ENCODE results near the gene RPA1. TPM values are rescaled to one million over a fixed set of nuclear protein-coding genes. Genes with fewer than 3 reads are reported as not detected.

The RPA1 gene
- total and polyA plus RNA-seq, 2 of the 4 experiments (the other 2 are of a cell fraction): 38.4 to 48.2 TPM

DNA sequence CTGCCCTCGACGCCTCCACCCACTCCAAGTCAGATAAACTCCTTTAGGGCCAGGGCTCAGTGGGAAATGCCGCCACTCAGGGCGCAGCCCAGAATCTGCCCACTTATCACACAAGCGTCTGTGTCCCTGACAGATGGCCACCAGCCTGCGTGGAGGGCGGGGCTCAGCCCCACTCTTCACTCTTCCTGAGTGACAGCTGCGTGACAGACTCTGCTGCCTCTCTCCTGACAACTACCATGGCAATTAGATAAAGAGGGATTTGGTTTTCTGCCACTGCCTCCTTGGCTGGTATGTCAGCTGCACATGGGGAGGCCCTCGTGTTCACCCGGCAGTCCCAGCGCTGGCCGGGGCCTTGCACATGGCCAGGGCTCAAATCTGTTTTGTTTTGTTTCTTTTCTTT lies 99.2 kb downstream of the RPA1 start:
- Histone ChIP-seq H2BK20ac (ENCODE audit: low read depth, low read length) (no peak overlapping the region), H3K18ac (ENCODE audit: low read depth, low read length) (no peak overlapping the region), H3K36me3 (ENCODE audit: control insufficient read depth, insufficient read depth, low read length) (no peaks in the 10 kb centered on the region), H3K9me3 (ENCODE audit: control insufficient read depth, insufficient read depth, low read length) (no peaks in the 10 kb centered on the region), H3K4me2 (ENCODE audit: low read depth, low read length) (no peak overlapping the region), H2BK120ac (ENCODE audit: low read depth, low read length) (no peak overlapping the region), H4K5ac (ENCODE audit: low read depth, low read length) (no peak overlapping the region), H4K91ac (ENCODE audit: insufficient read depth, low read depth, low read length) (no peak overlapping the region), H3K23ac (ENCODE audit: low read depth, low read length) (no peak overlapping the region), H3K4me3 (ENCODE audit: insufficient read depth, low read depth, low read length) (no peak overlapping the region), H2BK15ac (ENCODE audit: low read depth, low read length) (no peak overlapping the region), H2BK5ac (ENCODE audit: low read depth, low read length, poor library complexity, severe bottlenecking) (no peak overlapping the region), H4K8ac (ENCODE audit: low read depth in 2 of 2, low read length in 2 of 2) (no peak overlapping the region), H3K9me1 (ENCODE audit: insufficient read depth, low read length) (no peaks in the 10 kb centered on the region), H2AK9ac (replicated peaks; ENCODE audit: low read depth, low read length, poor library complexity) (no peak overlapping the region), H2AFZ (replicated peaks; ENCODE audit: low read length, poor library complexity) (no peak overlapping the region), H4K20me1 (ENCODE audit: insufficient read depth, low read length) (no peaks in the 10 kb centered on the region), H3K9ac (ENCODE audit: low read depth, low read length) (no peak overlapping the region), H3K27ac (ENCODE audit: insufficient read depth, low read length) (no peak overlapping the region), H3K27me3 (ENCODE audit: control insufficient read depth, insufficient read depth, low read length) (peaks cover 41% of the 10 kb centered on the region), H3K14ac (replicated peaks; ENCODE audit: low read depth, low read length) (no peak overlapping the region), H3K56ac (ENCODE audit: extremely low read depth, insufficient read depth, low read length) (no peak overlapping the region), H3K4me1 (ENCODE audit: control insufficient read depth, insufficient read depth, low read length) (no peaks in the 10 kb centered on the region; the same call in 1 of the 2 replicates), H3K4ac (ENCODE audit: low read depth, low read length) (no peak overlapping the region), H2AK5ac (ENCODE audit: low read depth, low read length) (no peak overlapping the region), H3K79me1 (ENCODE audit: low read depth in 1 of 2, low read length in 2 of 2) (no peaks in the 10 kb centered on the region)
- ChIA-PET POLR2A (ENCODE audit: unreplicated experiment) (no interaction called here), CTCF (no interaction called here)
- BruUV-seq (replicated peaks): no TSS peak
- no peak for DNase-seq
- in situ Hi-C loops (cut with MboI; ENCODE audit: low sequenced_read_pairs) (no loop called here), intact Hi-C loops (cut with micrococcal nuclease) (no loop called here), dilution Hi-C loops (cut with HindIII; ENCODE audit: low sequenced_read_pairs, unreplicated experiment) (no loop called here)
- ATAC-seq (ENCODE audit: low read depth): no peak
- TF ChIP-seq FOS (IDR thresholded peaks at IDR 0.05; ENCODE audit: low read depth, low read length) (no peak), RAD21 (IDR thresholded peaks at IDR 0.05; ENCODE audit: low read length) (no peak), NFE2L2 (IDR thresholded peaks at IDR 0.05; ENCODE audit: low read depth, low read length) (no peak), RFX5 (IDR thresholded peaks at IDR 0.05; ENCODE audit: low read depth, low read length) (no peak), SMC3 (IDR thresholded peaks at IDR 0.05; ENCODE audit: low read depth, low read length) (no peak)
- TF ChIP-seq, protein P1, sequence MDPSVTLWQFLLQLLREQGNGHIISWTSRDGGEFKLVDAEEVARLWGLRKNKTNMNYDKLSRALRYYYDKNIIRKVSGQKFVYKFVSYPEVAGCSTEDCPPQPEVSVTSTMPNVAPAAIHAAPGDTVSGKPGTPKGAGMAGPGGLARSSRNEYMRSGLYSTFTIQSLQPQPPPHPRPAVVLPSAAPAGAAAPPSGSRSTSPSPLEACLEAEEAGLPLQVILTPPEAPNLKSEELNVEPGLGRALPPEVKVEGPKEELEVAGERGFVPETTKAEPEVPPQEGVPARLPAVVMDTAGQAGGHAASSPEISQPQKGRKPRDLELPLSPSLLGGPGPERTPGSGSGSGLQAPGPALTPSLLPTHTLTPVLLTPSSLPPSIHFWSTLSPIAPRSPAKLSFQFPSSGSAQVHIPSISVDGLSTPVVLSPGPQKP (IDR thresholded peaks at IDR 0.05; ENCODE audit: borderline replicate concordance, low read depth, low read length): no peak
- TF ChIP-seq, protein P2, sequence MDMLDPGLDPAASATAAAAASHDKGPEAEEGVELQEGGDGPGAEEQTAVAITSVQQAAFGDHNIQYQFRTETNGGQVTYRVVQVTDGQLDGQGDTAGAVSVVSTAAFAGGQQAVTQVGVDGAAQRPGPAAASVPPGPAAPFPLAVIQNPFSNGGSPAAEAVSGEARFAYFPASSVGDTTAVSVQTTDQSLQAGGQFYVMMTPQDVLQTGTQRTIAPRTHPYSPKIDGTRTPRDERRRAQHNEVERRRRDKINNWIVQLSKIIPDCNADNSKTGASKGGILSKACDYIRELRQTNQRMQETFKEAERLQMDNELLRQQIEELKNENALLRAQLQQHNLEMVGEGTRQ (IDR thresholded peaks at IDR 0.05; ENCODE audit: low read depth, low read length): no peak
- WGBS, 2 experiments (ENCODE audit: extremely low coverage in 2 of 2, insufficient read length in 1 of 2): 44% methylated on average over 7 of the region's 12 CpGs; no CpG with 5 or more reads in 1 of the 2 experiments

Measured in IMR-90 (cell line).